Upper lobe of right lung (tissue), 1 donor: ENCODE results near the gene TMEM150C. TPM values are rescaled to one million over a fixed set of nuclear protein-coding genes. Genes with fewer than 3 reads are reported as not detected.

Source experiments
- ATAC-seq: fragments of 200-7000 bp; cut with Tn5 transposase; one replicate; pipeline ENCODE4 v1.9.1; 2020; ENCODE audit warnings: mild to moderate bottlenecking, moderate library complexity
- DNase-seq: peaks from one replicate; pipeline ENCODE4 v3.0.0-alpha.2; 2020
- H3K27ac ChIP-seq: fragments of 200-600 bp; one replicate; pipeline ENCODE4 v1.8.0; 2022
- H3K27me3 ChIP-seq: fragments of 200-600 bp; one replicate; pipeline ENCODE4 v1.8.0; 2022; ENCODE audit warnings: mild to moderate bottlenecking
- H3K36me3 ChIP-seq: fragments of 200-600 bp; one replicate; pipeline ENCODE4 v1.8.0; 2022
- H3K4me1 ChIP-seq: fragments of 200-600 bp; one replicate; pipeline ENCODE4 v1.8.0; 2022
- H3K4me3 ChIP-seq: fragments of 200-600 bp; one replicate; pipeline ENCODE4 v1.8.0; 2022; ENCODE audit warnings: mild to moderate bottlenecking
- H3K9me3 ChIP-seq: fragments of 200-600 bp; one replicate; pipeline ENCODE4 v1.8.0; 2022
- intact Hi-C: fragments of 100-400 bp; cut with DNase I; formaldehyde crosslinking; loops from one replicate; pipeline ENCODE4 v1.11.0; 2022
- total RNA-seq: library from RNA; stranded (reverse); fragmentation: NEBNext Ultra II Directional; extraction: Animal tissue kit (Norgen Biotek cat#: 25700); gene quantifications from one replicate; pipeline ENCODE4 v1.2.1, GENCODE V29; 2021
- TF ChIP-seq, protein P1 (sequence below): fragments of 200-600 bp; IDR thresholded peaks from one replicate; pipeline ENCODE4 v1.8.0; 2022; ENCODE audit warnings: antibody characterized with exemption
- donor health status: DM: no; HTN: yes; CAD: no; lungs with severe emphysema.

TMEM150C gene
- total RNA-seq, 1 donor from 2014 or later: 5.9 TPM

DNA sequence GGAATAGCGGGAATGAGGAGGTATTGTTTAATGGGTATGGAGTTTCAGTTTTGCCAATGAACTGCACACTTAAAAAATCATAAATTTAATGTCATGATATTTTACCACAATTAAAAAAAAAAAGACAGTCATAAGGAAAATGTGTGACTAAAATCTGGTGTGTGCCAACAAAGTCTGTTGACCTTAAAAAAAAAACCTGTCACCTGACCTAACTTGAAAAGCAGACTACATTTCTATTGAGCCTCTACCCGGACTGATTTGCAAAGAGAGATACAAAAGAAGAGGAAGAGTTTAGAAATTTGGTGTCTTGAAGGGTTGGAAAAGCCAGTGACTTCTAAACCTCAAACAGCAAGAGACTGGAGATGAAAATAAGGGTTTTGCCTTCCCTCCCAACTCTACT, 48.4 kb downstream of the TMEM150C start:
- TF ChIP-seq, protein P1, sequence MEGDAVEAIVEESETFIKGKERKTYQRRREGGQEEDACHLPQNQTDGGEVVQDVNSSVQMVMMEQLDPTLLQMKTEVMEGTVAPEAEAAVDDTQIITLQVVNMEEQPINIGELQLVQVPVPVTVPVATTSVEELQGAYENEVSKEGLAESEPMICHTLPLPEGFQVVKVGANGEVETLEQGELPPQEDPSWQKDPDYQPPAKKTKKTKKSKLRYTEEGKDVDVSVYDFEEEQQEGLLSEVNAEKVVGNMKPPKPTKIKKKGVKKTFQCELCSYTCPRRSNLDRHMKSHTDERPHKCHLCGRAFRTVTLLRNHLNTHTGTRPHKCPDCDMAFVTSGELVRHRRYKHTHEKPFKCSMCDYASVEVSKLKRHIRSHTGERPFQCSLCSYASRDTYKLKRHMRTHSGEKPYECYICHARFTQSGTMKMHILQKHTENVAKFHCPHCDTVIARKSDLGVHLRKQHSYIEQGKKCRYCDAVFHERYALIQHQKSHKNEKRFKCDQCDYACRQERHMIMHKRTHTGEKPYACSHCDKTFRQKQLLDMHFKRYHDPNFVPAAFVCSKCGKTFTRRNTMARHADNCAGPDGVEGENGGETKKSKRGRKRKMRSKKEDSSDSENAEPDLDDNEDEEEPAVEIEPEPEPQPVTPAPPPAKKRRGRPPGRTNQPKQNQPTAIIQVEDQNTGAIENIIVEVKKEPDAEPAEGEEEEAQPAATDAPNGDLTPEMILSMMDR: no peak
- ATAC-seq (no peak), DNase-seq (no peak)
- no peaks in the 10 kb centered on the region for H3K36me3 ChIP-seq
- no peaks in the 10 kb centered on the region for H3K27me3 ChIP-seq
- intact Hi-C loops: no loop called here
- no peak overlapping the region for H3K4me3 ChIP-seq
- no peaks in the 10 kb centered on the region for H3K9me3 ChIP-seq
- no peak overlapping the region for H3K27ac ChIP-seq
- H3K4me1 ChIP-seq: no peaks in the 10 kb centered on the region

DNA sequence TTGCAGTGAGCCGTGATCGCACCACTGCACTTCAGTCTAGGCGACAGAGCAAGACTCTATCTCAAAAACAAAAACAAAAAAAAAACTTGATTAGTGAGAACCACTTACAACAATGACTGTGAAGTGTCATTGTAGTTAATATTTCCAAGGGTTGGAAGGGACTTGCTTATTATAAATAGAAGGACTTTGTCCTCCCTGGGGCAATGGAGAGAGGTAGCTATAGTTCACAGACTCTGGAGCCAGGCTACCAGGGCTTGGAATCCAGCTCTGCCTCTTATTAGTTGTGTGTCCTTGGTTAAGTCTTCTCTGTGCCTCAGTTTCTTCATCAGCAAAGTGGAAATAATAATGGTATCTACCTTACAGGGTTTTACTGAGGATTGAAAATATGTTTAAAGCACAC, 51.6 kb downstream of the TMEM150C start:
- no peak overlapping the region for H3K27ac ChIP-seq
- no peak for ATAC-seq
- H3K36me3 ChIP-seq: no peaks in the 10 kb centered on the region
- no peak overlapping the region for H3K4me3 ChIP-seq
- H3K4me1 ChIP-seq: no peaks in the 10 kb centered on the region
- intact Hi-C loops: no loop called here
- TF ChIP-seq, protein P1: no peak
- DNase-seq: no peak
- no peaks in the 10 kb centered on the region for H3K27me3 ChIP-seq
- H3K9me3 ChIP-seq: no peaks in the 10 kb centered on the region

DNA sequence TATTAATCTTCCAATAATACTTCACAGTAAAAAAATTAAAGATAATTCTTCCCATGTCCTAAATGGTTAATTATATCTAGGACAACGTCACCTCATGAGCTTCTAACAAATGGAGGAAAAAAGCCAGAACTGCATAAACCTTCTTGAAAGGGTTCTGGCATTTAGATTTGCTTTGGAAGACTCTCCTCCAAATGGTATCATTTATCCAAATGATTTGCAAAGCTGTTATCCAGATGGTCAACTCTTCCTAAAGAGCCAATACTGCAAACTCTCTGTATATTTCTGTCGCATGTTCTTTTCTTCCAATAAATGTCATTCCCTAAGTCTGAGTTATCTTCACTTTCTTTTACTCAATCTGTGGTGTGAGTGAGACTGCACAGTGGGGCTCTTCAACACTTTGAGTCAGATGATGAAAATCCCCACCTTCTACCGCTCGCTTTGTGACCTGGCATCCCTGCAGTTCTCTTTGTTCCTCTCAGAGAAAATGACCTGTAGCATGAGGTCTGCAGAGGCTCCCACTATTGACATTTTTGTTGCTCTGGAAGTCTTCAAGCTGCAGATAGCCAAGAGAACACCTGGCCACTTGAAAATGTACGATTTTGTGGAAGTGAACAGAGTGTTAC, 52.9 kb downstream of the TMEM150C start:
- DNase-seq (no peak), ATAC-seq (no peak)
- TF ChIP-seq, protein P1: no peak
- intact Hi-C loops: no loop called here
- Histone ChIP-seq H3K27me3 (no peaks in the 10 kb centered on the region), H3K36me3 (no peaks in the 10 kb centered on the region), H3K9me3 (no peaks in the 10 kb centered on the region), H3K4me1 (no peaks in the 10 kb centered on the region), H3K4me3 (no peak overlapping the region), H3K27ac (no peak overlapping the region)

DNA sequence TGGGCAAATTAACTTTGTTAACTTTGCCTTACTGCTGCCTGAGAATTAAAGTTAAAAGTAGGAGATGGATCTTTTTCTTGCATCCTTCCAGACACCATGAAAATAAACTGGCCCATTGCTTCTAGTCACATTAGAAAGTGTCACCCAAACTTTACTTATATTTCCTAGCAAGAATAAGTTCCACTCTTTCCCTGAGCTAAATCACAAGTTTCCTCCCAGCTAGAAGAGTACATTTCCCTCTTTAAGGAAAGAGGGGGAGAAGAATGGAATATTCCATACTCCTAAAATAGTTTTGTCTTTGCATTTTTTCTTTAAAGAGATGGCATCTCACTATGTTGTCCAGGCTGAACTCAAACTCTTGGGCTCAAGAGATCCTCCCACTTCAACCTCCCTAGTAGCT, 53.8 kb downstream of the TMEM150C start:
- intact Hi-C loops: no loop called here
- no peaks in the 10 kb centered on the region for H3K4me1 ChIP-seq
- H3K27ac ChIP-seq: no peak overlapping the region
- no peak overlapping the region for H3K4me3 ChIP-seq
- H3K27me3 ChIP-seq: no peaks in the 10 kb centered on the region
- DNase-seq: no peak
- no peaks in the 10 kb centered on the region for H3K9me3 ChIP-seq
- TF ChIP-seq, protein P1: no peak
- no peaks in the 10 kb centered on the region for H3K36me3 ChIP-seq
- no peak for ATAC-seq

DNA sequence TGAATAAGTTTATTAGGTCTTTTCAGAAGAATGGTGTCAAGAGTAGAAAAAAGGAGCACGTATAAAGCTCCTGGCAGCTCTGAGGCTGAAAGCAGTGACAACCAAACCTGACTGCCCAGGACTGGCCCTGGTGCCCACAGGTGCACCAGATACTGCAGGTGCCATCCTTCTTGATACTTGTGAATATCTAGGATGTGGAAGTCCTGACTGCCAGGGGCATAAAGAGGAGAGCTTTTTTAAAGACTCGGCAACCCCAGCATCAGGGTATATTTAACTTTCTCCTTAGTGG, 60.7 kb downstream of the TMEM150C start:
- ATAC-seq (no peak), DNase-seq (no peak)
- no peaks in the 10 kb centered on the region for H3K9me3 ChIP-seq
- no peaks in the 10 kb centered on the region for H3K4me1 ChIP-seq
- TF ChIP-seq, protein P1: no peak
- intact Hi-C loops: no loop called here
- no peaks in the 10 kb centered on the region for H3K36me3 ChIP-seq
- H3K27me3 ChIP-seq: no peaks in the 10 kb centered on the region
- H3K27ac ChIP-seq: no peak overlapping the region
- H3K4me3 ChIP-seq: no peak overlapping the region
